Suprapubic skin (tissue), 3 donors: Measurements from ENCODE around the gene ANKRD42.

Experiments used
- CTCF ChIP-seq, 2 donors: fragments of 200-600 bp in 1 of 2; fragments of 450-650 bp in 1 of 2; sonication (generic) in 1 of 2; IDR thresholded peaks; one replicate each; pipeline ENCODE4 v1.5.1; 2016 to 2019; ENCODE audit warnings: antibody characterized with exemption in 2 of 2, mild to moderate bottlenecking in 1 of 2, moderate library complexity in 1 of 2
- POLR2AphosphoS5 ChIP-seq, 3 donors: sonication (generic); formaldehyde crosslinking; IDR thresholded peaks; one replicate each; pipeline ENCODE4 v1.6.1; 2017; ENCODE audit warnings: antibody characterized with exemption in 3 of 3

GRCh38 chr11:83159902-83160865 is 33.3 kb upstream of the ANKRD42 start:
- TF ChIP-seq CTCF (IDR thresholded peaks at IDR 0.05) (no peak), POLR2AphosphoS5 (IDR thresholded peaks at IDR 0.05) (peak in 1 of 3 donors; percentile 44)
